Measurements from ENCODE around the gene INPP5K. TPM values are rescaled to one million over a fixed set of nuclear protein-coding genes. Genes with fewer than 3 reads are reported as not detected.
"Not testable (repeated sequence)": the region's sequence is repeated elsewhere in the genome, so short reads cannot be mapped to it uniquely, and the experiment has no call there.

Gene INPP5K
- polyA plus RNA-seq (2014; cell fraction: cytosol; rRNA removed): 37.8 and 68.7 TPM in 2 replicates
- 36.9 and 41.0 TPM in 2 replicates for polyA plus RNA-seq (2014; cell fraction: nucleus; rRNA removed)

GRCh38 chr17:1516388-1517161 is at the start of gene INPP5K:
INPP5K (minus strand) TSS chr17:1516612; CDS start chr17:1516499, 113 bp downstream.
- DNase-seq (ENCODE audit: low spot score): peak; percentile 97

DNA sequence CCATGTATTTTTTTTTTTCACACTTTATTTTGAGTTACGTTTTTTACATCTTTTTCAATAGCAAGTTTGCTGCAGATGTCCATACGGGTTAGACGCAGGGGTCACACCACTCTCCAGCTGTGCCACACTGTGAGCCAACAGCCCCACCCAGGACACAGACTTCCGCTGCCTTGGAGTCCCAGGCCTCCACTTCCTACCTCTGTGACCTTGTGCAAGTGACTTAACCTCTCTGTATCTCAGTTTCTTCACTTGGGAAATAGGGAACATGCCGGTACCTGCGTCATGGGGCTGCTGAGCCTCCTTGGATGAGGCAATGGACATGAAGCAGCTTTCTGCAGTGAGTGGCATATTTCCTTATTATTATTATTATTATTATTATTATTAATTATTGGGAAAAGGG is 49.5 kb upstream of the INPP5K start:
- DNase-seq (ENCODE audit: low spot score): no peak

- DNase-seq (ENCODE audit: low spot score): peak; percentile 56
These were observed 47.6 kb upstream of the INPP5K start for GRCh38 chr17:1563786-1564613.

DNA sequence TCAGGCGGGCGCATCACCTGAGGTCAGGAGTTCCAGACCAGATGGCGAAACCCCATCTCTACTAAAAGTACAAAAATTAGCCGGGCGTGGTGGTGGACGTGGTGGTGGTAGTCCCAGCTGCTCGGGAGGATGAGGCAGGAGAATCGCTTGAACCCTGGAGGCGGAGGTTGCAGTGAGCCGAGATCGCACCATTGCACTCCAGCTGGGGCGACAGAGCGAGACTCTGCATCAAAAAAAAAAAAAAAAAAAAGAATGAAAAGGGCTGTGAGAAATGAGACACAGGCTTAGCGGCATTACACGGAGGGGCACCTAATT is 47.0 kb upstream of the INPP5K start:
- DNase-seq (ENCODE audit: low spot score): not testable (repeated sequence)

GRCh38 chr17:1562176-1562643 is 45.8 kb upstream of the INPP5K start:
- no peak for DNase-seq (ENCODE audit: low spot score)

DNA sequence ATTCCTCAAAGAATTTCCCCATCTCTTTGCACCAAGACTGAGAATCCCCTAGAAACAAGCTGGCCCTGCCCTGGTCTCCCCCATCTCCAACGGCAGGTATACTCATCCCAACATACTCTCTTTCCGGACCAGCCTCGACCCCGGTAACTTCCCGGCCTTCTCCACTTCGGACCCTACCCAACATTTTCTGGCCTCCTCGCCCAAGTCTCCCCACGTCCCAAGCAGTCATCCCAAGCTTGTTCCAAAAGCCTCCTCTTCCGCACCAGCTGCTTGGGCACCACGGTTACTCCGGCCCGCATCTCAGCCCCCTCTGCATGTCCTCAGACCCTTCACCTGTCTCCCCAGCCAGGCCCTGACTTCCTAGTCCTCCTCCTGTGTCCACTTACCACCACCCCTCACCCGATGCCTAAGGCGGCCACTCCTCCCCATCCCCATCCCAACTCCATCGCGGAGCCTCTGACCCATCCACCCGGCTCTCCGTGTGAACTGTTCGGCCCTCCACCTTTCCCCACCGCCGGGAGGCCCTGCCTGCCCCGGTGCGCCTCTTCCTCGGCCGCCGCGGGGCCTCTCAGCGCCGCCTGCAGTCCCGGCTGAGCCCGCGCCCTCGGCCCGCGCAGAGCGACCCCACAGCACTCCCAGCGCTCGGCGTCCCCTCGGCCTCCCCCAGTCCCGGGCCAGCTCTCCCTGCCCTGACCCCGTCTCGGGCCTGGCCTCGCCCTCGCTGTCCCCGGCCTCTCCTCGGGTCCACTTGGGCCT is 45.2 kb upstream of the INPP5K start:
- DNase-seq (ENCODE audit: low spot score): no peak

- DNase-seq (ENCODE audit: low spot score): no peak
These were observed 44.5 kb upstream of the INPP5K start for GRCh38 chr17:1560858-1561355.

- DNase-seq (ENCODE audit: low spot score): no peak
These were observed 43.9 kb upstream of the INPP5K start for GRCh38 chr17:1560101-1560857.

GRCh38 chr17:1559047-1560043 is 42.9 kb upstream of the INPP5K start:
- no peak for DNase-seq (ENCODE audit: low spot score)

- no peak for DNase-seq (ENCODE audit: low spot score)
These were observed 42.0 kb upstream of the INPP5K start for GRCh38 chr17:1558401-1558800.

- no peak for DNase-seq (ENCODE audit: low spot score)
These were observed 41.1 kb upstream of the INPP5K start for GRCh38 chr17:1557355-1558095.

- no peak for DNase-seq (ENCODE audit: low spot score)
These were observed 39.4 kb upstream of the INPP5K start for GRCh38 chr17:1555651-1556471.

- no peak for DNase-seq (ENCODE audit: low spot score)
These were observed 38.5 kb upstream of the INPP5K start for GRCh38 chr17:1554751-1555540.

GRCh38 chr17:1553354-1554266 is 37.2 kb upstream of the INPP5K start:
- DNase-seq (ENCODE audit: low spot score): no peak

GRCh38 chr17:1552932-1553331 is 36.5 kb upstream of the INPP5K start:
- DNase-seq (ENCODE audit: low spot score): no peak

- DNase-seq (ENCODE audit: low spot score): no peak
These were observed 35.3 kb upstream of the INPP5K start for GRCh38 chr17:1551741-1552140.
